HPDE6-E6E7 (cell line): ENCODE data around the gene IL6ST.
"Not testable (repeated sequence)": the region's sequence is repeated elsewhere in the genome, so short reads cannot be mapped to it uniquely, and the experiment has no call there.

Experiments used
- DNase-seq: peaks from one replicate; pipeline ENCODE4 v3.0.0; 2011; ENCODE audit warnings: missing footprints; ENCODE audit errors: extremely low spot score

IL6ST gene

DNA sequence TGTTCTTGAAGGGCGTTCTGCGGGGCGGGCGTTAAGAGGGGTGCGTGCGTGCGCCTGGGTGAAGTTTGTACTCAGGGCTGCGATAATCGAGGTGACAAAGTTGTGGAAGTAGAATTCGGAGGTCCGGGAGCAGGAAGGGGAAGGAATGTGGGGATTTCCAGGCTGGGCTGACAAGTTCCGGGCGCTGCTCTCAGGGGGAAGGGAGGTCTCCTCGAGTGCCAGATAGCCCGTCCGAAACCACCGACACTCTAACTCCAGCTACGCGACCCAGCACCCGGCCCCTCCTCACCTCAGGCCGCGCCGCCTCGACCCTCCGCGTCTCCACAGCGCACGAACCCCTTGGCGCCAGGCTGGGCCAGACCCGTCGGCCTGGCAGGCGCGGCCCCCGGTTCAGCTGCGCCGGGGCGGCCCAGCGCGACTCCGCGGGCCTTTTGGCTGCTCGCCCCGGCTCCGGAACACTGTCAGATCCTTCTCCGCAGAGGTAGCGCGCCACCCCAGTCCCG, at the start of gene IL6ST:
IL6ST (minus strand) TSS at position 469 of the 503 bp plus-strand sequence. CDS start 18,685 bp downstream, outside the sequence.
- DNase-seq = peak; percentile 48

DNA sequence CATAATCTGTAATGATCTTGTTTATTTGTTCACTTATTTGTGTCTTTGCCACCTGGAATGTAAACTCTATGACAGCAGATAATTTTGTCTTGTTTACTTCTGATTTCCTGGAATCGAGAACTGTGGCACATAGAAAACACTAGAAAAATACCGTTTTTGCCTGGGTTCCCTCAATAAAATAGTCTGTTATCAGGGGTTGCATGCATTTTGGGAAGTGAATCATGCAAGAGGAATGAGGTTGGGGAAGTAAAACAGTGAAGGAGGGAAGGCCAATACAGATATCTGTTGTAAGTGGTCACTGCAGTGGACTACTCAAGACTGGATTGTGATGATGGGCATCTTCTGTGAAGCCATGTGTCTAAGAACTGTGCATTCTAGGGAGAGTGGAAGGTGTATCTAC, 45.2 kb upstream of the IL6ST start:
- no peak for DNase-seq

DNA sequence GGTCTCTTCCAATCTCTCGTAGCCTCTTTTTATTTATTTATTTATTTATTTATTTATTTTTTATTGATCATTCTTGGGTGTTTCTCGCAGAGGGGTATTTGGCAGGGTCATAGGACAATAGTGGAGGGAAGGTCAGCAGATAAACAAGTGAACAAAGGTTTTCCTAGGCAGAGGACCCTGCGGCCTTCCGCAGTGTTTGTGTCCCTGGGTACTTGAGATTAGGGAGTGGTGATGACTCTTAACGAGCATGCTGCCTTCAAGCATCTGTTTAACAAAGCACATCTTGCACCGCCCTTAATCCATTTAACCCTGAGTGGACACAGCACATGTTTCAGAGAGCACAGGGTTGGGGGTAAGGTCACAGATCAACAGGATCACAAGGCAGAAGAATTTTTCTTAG, 43.4 kb upstream of the IL6ST start:
- not testable (repeated sequence) for DNase-seq

DNA sequence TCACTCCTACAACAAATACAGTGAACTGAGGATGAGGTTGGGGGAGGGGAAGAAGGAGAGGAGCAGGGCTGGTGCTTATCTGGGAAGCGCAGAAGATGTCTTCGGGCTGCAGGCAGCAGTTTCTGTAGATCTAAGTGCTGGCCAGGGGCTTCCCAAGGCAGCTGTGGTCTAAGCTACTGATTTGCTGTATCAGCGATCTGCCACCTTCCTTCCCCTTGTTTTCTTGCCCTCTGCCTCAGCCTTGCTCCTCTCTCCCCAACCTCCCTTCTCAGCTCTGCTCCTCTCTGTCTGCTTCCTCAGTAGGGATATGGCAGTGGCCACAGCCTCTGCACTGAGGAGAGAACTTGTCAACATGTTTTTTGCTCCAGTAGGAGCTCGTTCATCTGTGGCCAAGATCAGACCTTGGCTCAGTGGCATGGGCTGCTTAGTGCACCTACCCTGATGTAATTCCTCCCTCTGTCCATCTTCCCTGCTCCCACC, 42.8 kb upstream of the IL6ST start:
- no peak for DNase-seq

DNA sequence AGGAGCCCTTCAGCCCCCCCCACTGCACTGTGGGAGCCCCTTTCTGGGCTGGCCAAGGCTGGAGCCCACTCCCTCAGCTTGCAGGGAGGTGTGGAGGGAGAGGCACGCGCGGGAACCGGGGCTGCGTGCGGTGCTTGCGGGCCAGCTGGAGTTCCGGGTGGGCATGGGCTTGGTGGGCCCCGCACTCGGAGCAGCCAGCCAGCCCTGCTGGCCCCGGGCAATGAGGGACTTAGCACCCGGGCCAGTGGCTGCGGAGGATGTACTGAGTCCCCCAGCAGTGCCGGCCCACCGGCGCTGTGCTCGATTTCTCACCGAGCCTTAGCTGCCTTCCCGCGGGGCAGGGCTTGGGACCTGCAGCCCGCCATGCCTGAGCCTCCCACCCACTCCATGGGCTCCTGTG, 40.6 kb upstream of the IL6ST start:
- DNase-seq = not testable (repeated sequence)

DNA sequence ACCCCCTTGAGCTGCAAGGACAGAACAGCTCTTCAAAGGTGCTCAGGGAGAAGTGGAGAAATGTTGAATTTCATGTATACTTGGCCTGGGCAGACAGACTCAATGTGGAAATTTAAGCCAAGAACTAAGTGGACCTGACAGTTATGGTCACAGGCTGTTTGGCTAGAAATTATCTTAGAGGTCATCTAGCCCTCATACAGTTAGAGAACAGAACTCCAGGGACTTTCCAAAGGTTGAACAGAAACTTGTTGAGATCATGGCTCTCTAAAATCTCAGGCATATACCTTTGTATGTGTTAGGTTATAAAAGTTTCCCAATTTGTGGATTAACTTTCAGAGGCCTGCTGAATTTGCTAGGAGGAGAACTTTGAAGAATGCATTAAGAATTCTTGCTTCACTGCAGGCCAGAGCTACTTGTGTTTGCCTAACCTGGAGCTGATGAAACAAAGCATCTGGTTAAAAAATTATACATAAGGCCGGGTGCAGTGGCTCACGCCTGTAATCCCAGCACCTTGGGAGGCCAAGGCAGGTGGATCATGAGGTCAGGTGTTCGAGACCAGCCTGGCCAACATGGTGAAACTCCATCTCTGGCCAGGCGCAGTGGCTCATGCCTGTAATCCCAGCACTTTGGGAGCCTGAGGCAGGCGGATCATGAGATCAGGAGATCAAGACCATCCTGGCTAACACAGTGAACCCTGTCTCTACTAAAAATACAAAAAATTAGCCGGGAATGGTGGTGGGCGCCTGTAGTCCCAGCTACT, 35.3 kb upstream of the IL6ST start:
- not testable (repeated sequence) for DNase-seq

DNA sequence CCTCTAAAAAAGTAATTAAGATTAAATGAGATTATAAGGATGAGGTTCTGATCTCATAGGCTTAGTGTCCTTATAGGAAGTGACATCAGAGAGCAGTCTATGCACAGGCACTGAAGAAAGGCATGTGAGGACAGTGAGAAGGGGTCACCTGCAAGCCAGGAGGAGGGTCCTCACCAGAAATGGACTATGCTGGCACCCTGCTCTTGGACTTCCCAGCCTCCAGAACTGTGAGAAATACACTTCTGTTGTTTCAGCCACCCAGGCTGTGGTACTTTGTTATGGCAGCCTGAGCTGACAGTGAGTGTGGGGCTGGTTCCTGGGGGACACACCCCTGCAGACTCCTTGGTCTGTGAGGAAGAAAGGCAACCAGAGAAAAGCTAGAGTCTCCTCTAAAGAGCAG, 34.7 kb upstream of the IL6ST start:
- no peak for DNase-seq

DNA sequence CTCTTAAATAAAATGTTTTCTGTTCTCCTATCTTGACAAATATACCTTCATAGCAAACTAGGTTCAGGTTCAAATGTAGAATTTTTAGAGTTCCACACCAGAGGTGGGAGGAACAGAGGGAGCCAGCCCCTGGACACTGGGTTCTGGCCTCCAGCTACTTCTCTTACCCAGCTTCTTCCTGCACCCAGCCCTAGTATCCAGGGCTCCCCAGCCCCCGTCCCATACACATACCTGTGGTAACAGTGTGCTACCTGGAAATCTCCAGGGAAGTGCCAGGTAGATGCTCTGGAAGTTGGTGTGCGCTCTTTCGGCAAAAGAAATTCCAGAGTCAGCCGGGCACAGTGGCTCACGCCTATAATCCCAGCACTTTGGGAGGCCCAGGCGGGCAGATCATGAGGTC, 33.9 kb upstream of the IL6ST start:
- no peak for DNase-seq

DNA sequence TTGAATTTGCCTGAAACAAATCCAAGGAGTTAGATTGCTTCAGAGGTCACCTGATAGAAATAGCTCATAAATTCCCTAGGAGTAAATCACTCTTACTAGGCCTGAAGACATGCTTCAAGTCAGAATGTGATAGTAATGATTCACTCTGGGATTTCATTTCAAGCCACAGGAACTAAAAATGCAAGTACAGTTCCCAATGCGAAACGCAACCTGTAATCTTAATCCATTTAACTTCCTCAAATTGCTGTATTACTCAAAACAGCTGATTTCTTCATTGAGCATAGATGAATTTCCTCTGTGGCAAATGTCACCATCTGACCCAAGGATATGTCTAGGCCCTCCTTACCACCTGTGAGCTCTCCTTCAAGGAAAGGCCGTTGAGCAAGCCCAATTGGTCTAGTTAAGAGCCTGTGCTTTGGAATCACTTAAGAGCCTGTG, 32.1 kb upstream of the IL6ST start:
- peak; percentile 82 for DNase-seq

DNA sequence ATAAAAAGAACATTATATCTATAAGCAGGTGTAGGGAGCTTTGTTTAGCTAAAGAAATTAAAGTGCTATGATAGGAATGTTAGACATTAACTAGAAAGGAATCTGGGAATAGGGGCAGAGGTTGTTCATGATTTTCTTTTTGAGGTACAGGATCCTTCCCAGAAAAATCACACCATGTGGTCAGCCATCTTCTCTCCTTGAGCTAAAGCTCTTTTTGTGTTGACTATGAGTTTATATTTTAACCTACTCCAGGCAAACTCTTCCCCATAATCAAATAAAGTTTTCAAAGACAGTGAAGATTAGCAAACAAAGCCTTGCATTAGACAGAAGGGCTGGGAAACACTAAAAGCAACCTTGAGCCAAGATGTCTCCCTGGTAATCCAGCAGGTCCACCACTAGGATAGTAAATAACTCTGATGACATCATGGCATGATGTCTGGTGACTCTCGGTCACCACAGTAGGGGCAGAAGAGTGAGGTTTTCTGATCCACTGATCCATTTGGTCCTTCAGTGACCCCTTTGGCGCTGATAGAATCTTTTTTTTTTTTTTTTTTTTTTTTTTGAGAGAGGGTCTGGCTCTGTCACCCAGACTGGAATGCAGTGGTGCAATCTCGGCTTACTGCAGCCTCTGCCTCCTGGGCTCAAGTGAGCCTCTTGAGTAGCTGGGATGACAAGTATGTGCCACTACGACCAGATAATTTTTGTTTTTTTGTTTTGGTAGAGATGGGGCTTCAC, 30.6 kb upstream of the IL6ST start:
- no peak for DNase-seq

DNA sequence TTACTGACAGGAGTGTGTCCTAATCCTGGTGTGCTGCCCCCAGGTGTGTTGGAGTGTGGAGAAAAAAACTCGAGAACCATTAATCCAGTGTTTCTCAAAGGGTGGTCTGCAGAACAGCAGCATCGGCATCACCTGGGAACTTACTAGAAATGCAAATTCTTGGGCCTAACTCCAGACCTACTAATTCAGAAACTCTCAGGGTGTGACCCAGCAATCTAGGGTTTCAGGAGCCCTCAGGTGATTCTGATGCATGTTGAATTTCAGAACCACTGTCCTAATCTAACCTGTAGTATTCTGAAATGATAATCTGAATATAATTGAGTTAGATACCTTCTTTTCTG, 30.0 kb upstream of the IL6ST start:
- no peak for DNase-seq

DNA sequence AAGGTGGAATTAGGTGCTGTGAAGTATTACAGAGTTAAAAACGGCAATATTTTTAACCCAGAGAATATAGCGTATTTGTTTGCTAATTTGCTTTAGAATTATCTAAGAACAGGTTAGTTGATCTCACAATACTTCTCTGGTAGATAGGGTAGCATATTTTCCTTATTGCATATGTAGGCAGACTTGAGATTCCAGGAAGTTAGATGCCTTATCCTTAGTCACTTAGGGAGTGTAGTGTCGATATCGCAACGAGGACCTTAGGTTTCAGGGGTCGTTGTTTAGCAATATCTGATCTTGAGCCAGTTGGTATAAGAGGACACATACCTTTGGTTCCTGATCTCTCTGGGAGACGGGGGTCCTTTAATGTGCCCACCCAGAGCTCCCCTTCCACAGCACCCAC, 28.5 kb upstream of the IL6ST start:
- no peak for DNase-seq

DNA sequence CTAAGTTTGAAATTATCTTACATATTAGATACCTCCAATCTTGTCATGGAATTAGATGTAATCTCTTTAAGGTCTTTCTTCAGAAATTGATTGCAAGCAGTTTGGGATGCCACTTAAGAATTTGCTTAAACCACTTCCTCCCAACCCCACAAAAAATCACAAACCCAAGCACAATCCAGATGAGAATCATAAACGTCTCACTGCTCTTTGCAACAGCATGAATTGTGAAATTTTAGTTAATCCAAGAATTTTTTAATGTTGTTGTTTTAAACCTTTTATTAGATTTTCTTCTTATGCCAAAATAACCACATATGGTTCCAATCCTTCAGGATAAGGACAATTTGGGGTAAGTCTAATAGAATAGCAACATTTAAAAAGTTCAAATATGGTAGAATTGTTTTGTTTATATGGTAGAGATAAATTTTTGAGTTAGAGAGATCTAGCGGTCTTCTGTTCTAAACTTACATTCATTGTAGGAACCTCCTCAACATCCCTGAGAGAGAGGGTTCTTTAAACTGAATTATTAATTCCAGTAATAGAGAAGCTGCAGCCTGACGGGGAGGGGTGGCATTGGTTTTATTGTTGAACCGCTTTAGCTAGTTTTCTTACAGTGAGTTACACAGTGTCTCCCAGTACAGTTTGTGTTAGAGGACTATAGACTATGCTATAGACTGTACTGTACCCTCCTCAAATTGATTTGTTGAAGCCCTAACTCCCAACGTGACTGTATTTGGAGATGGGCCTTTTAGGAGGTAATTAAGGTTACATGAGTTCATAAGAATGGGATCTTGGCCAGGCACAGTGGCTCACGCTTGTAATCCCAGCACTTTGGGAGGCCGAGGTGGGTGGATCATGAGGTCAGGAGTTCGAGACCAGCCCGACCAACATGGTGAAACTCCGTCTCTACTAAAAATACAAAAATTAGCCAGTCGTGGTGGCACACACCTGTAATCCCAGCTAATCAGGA, 24.8 kb upstream of the IL6ST start:
- no peak for DNase-seq

DNA sequence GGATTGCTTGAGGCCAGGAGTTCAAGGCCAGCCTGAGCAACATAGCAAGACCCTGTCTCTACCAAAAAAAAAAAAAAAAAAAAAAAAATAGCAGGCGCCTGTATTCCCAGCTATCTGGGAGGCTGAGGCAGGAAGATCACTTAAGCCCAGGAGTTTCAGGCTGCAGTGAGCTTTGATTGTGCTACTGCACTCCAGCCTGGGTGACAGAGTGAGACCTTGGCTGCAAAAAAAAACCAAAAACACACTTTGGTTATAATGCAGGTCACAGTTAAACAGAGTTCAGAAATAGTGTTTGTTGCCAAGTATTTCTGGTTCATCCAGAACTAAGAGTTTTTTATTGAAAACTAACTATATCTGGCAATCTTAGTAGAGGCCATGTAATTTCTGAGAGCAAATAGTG, 24.1 kb upstream of the IL6ST start:
- no peak for DNase-seq

DNA sequence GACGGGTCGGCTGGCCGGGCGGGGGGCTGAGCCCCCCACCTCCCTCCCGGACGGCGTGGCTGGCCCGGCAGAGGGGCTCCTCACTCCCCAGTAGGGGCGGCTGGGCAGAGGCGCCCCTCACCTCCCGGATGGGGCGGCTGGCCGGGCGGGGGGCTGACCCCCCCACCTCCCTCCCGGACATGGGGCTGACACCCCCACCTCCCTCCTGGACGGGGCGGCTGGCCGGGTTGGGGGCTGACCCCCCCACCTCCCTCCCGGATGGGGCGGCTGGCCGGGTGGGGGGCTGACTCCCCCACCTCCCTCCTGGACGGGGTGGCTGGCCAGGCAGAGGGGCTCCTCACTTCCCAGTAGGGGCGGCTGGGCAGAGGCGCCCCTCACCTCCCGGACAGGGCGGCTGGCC, 19.9 kb upstream of the IL6ST start:
- not testable (repeated sequence) for DNase-seq

DNA sequence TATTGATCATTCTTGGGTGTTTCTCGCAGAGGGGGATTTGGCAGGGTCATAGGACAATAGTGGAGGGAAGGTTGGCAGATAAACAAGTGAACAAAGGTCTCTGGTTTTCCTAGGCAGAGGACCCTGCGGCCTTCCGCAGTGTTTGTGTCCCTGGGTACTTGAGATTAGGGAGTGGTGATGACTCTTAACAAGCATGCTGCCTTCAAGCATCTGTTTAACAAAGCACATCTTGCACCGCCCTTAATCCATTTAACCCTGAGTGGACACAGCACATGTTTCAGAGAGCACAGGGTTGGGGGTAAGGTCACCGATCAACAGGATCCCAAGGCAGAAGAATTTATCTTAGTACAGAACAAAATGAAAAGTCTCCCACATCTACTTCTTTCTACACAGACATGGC, 19.2 kb upstream of the IL6ST start:
- not testable (repeated sequence) for DNase-seq

DNA sequence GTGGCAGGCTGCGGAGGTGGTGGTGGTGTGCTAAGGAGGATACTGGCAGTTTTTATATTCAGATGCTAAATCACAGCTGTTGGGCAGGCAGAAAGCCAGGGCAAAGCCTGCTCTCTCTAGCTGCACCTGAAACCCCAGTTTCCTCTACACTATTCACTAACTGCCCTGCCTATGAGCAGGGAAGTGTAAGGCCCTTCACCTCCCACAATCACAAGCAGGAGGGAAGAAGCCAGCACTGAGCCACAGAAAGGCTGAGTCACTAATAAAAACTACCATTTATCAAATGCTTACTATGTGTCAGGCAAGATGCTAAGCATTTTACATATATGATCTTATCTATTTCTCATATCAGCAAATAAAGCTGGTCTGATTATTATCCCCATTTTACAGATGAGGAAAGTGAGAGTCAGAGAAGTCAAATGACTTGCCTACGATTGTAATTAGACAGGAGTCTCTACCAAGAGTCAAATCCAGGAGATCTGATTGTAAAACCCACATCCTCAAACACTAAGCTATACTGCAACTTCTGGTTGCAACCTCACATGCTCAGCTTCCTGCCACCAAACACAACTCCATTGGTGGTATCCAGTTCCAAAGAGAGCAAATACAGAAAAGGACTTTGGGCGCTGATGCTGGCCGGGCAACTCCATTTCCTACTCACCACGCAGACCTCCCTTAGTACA, 17.7 kb upstream of the IL6ST start:
- no peak for DNase-seq

DNA sequence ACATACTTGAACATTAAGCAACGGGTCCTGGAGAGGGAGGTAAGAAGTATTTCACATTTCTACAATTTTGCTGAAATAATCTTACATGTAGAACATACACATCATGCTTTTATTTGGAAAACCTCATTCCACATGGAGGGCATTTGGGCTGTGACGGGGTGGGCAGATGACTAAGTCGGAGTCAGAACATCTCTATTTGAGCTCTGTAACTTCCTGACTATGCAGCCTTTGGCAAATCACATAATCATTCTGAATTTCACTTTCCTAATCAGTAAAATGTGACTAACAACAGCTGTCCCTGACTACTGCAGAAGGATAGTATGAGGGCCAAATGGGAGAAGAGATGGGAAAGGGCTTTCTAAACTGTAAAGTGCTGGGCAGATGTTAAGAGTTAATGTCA, 17.1 kb upstream of the IL6ST start:
- DNase-seq = peak; percentile 32

DNA sequence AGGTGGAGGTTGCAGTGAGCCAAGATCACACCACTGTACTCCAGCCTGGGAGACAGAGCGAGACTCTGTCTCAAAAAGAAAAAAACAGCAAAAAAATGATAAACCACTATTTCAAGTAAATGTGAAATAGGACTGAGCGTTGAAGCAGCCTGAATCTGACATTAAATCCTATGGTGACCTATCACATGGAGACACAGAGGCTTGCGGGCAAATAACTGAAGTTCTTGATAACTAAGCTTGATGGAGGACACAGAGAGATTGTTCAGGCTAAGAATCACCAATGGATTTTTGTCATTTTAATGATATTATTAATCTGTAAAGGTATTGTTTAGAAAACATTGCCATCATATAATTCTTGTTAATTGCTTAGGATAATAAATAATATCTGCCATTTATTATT, 15.7 kb upstream of the IL6ST start:
- DNase-seq = no peak

DNA sequence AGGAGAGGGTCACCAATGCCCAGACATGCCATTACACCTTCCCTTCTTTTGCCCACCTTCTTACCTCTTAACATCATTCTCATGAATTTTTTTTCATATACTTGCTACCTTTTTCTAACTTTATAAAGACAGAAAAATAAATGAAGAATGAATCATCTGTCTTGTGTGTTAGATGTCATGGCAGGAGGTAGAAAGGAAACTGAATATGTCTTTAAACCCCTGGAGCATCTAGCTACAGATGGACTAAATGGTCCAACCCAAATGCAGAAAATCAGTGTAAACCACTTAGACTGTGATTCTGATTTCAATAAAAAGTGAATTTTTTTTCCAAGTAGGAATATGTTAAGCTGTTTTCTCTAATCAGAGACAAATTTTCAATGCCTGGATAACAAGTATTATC, 11.8 kb upstream of the IL6ST start:
- no peak for DNase-seq

DNA sequence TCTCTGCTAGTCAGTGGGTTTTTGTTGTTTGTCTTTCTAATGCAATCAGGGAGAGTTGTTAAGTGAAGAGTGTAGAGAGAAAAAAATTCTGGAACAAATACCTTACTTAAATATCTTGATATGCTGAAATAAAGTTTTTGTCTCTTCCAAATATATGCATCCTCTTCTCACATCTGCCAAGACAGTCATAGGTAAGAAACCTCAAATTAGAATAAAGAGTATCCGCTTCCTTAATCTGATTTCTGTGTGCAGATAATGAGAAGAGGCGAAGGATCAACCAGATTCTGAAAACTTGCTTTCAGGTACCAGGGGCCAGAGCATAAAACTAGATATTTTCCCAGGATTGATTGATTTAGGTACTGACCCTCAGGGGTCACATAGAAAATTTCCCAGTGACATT, 11.3 kb upstream of the IL6ST start:
- DNase-seq = no peak
